Panc1 (cell line): ENCODE data around the gene HNF1B. TPM values are rescaled to one million over a fixed set of nuclear protein-coding genes. Genes with fewer than 3 reads are reported as not detected.

Source experiments
- ATAC-seq: fragments of 200-7000 bp; cut with Tn5 transposase; 2 replicates; pipeline ENCODE4 v1.9.1; 2020; ENCODE audit warnings: mild to moderate bottlenecking, moderate library complexity
- BruUV-seq: library from RNA; stranded (reverse); fragments of 400-500 nt; replicated peaks from 2 replicates; lab custom pipeline; 2021; lab: Mats Ljungman, UMichigan
- CTCF ChIA-PET: fragments of 300-600 bp; sonication (Branson Sonifier 250); formaldehyde crosslinking; loops from one replicate; lab custom pipeline; 2022; ENCODE audit warnings: antibody characterized with exemption; lab: Charles Lee
- POLR2A ChIA-PET: fragments of 300-600 bp; sonication (Branson Sonifier 250); formaldehyde crosslinking; loops from one replicate; lab custom pipeline; 2022; ENCODE audit warnings: antibody characterized with exemption; lab: Charles Lee
- DNase-seq: peaks from one replicate; pipeline ENCODE4 v3.0.0-alpha.2; 2010; ENCODE audit warnings: low read depth, low spot score
- H3K27ac ChIP-seq: 2 replicates; pipeline ENCODE4 v1.5.1; 2011; ENCODE audit warnings: mild to moderate bottlenecking, low read length, inconsistent platforms
- H3K27me3 ChIP-seq: fragments of 200-500 bp; sonication (Bioruptor generic); 2 replicates; pipeline ENCODE4 v1.6.0; 2014; ENCODE audit warnings: low read length, inconsistent platforms; ENCODE audit not compliant: control insufficient read depth, insufficient read depth
- H3K36me3 ChIP-seq: fragments of 200-500 bp; sonication (Bioruptor generic); 2 replicates; pipeline ENCODE4 v1.5.1; 2014; ENCODE audit warnings: inconsistent platforms, mild to moderate bottlenecking, low read length, moderate library complexity; ENCODE audit not compliant: control insufficient read depth, insufficient read depth
- H3K4me1 ChIP-seq: 2 replicates; pipeline ENCODE4 v1.5.1; 2011; ENCODE audit warnings: inconsistent platforms, mild to moderate bottlenecking, low read length, moderate library complexity; ENCODE audit not compliant: control insufficient read depth, insufficient read depth
- H3K4me3 ChIP-seq, 2 experiments: 2 replicates each; pipeline ENCODE4 v1.5.1; 2011 to 2012; ENCODE audit warnings: low read depth in 2 of 2, low read length in 2 of 2, mild to moderate bottlenecking in 2 of 2, inconsistent platforms in 1 of 2, moderate library complexity in 1 of 2
- H3K9me3 ChIP-seq: fragments of 200-500 bp; sonication (Bioruptor generic); 2 replicates; pipeline ENCODE4 v1.5.1; 2014; ENCODE audit warnings: low read depth, mild to moderate bottlenecking, inconsistent platforms, low read length, moderate library complexity; ENCODE audit not compliant: control insufficient read depth, insufficient read depth
- CTCF ChIP-seq: fragments of 450-650 bp; IDR thresholded peaks from 2 replicates; pipeline ENCODE4 v1.5.1; 2017; ENCODE audit warnings: mild to moderate bottlenecking
- POLR2AphosphoS5 ChIP-seq: IDR thresholded peaks from 2 replicates; pipeline ENCODE4 v1.6.1; 2012; ENCODE audit warnings: mild to moderate bottlenecking, low read depth, low read length, moderate library complexity
- SIN3A ChIP-seq: IDR thresholded peaks from 2 replicates; pipeline ENCODE4 v1.6.1; 2012; ENCODE audit warnings: low read depth, mild to moderate bottlenecking, low read length, moderate library complexity, borderline replicate concordance; ENCODE audit not compliant: insufficient read depth
- TCF7L2 ChIP-seq: IDR thresholded peaks from 2 replicates; pipeline ENCODE4 v1.6.1; 2011; ENCODE audit warnings: mild to moderate bottlenecking, low read depth, low read length, inconsistent platforms
- in situ Hi-C: cut with HindIII; loops from 2 replicates; pipeline ENCODE4 v1.10.0; 2016; ENCODE audit warnings: low sequenced_read_pairs, low pct_unique_long_range_greater_than_20kb
- intact Hi-C: fragments of 100-400 bp; cut with micrococcal nuclease; formaldehyde crosslinking; loops from one replicate; pipeline ENCODE4 v1.10.0; 2022; ENCODE audit not compliant: unreplicated experiment
- total RNA-seq: library from RNA; stranded (reverse); gene quantifications from one replicate; pipeline ENCODE4 v1.2.1, GENCODE V29; 2021; ENCODE audit not compliant: unreplicated experiment
- TF ChIP-seq, protein P1 (sequence below), 2 experiments: IDR thresholded peaks; 2 replicates each; pipeline ENCODE4 v1.6.1; 2011 to 2012; ENCODE audit warnings: low read depth in 2 of 2, control low read depth in 1 of 2, low read length in 1 of 2, mild to moderate bottlenecking in 1 of 2, moderate library complexity in 1 of 2; ENCODE audit not compliant: insufficient read depth in 1 of 2

Gene HNF1B
- total RNA-seq, 1 experiment from 2014 or later: not detected

GRCh38 chr17:37742116-37742761 lies 2.6 kb downstream of the HNF1B start:
- ChIA-PET CTCF (no interaction called here), POLR2A (no interaction called here)
- intact Hi-C loops: no loop called here
- TF ChIP-seq, protein P1, sequence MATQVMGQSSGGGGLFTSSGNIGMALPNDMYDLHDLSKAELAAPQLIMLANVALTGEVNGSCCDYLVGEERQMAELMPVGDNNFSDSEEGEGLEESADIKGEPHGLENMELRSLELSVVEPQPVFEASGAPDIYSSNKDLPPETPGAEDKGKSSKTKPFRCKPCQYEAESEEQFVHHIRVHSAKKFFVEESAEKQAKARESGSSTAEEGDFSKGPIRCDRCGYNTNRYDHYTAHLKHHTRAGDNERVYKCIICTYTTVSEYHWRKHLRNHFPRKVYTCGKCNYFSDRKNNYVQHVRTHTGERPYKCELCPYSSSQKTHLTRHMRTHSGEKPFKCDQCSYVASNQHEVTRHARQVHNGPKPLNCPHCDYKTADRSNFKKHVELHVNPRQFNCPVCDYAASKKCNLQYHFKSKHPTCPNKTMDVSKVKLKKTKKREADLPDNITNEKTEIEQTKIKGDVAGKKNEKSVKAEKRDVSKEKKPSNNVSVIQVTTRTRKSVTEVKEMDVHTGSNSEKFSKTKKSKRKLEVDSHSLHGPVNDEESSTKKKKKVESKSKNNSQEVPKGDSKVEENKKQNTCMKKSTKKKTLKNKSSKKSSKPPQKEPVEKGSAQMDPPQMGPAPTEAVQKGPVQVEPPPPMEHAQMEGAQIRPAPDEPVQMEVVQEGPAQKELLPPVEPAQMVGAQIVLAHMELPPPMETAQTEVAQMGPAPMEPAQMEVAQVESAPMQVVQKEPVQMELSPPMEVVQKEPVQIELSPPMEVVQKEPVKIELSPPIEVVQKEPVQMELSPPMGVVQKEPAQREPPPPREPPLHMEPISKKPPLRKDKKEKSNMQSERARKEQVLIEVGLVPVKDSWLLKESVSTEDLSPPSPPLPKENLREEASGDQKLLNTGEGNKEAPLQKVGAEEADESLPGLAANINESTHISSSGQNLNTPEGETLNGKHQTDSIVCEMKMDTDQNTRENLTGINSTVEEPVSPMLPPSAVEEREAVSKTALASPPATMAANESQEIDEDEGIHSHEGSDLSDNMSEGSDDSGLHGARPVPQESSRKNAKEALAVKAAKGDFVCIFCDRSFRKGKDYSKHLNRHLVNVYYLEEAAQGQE (IDR thresholded peaks at IDR 0.05; ENCODE audit: insufficient read depth in 1 of 2, low read depth in 2 of 2, low read length in 1 of 2): no peak
- TF ChIP-seq TCF7L2: no peak
- no peak for TF ChIP-seq SIN3A
- no peak for TF ChIP-seq CTCF
- no peak for TF ChIP-seq POLR2AphosphoS5
- Histone ChIP-seq H3K27me3 (peaks cover 18% of the 10 kb centered on the region), H3K9me3 (no peaks in the 10 kb centered on the region), H3K27ac (no peak overlapping the region), H3K4me3 (peak overlapping the region; percentile 35 to 56), H3K4me1 (no peaks in the 10 kb centered on the region), H3K36me3 (no peaks in the 10 kb centered on the region; the same call in 1 of the 2 replicates)
- peak; percentile 68 for ATAC-seq
- in situ Hi-C loops: no loop called here
- DNase-seq: no peak
- BruUV-seq: no TSS peak

DNA sequence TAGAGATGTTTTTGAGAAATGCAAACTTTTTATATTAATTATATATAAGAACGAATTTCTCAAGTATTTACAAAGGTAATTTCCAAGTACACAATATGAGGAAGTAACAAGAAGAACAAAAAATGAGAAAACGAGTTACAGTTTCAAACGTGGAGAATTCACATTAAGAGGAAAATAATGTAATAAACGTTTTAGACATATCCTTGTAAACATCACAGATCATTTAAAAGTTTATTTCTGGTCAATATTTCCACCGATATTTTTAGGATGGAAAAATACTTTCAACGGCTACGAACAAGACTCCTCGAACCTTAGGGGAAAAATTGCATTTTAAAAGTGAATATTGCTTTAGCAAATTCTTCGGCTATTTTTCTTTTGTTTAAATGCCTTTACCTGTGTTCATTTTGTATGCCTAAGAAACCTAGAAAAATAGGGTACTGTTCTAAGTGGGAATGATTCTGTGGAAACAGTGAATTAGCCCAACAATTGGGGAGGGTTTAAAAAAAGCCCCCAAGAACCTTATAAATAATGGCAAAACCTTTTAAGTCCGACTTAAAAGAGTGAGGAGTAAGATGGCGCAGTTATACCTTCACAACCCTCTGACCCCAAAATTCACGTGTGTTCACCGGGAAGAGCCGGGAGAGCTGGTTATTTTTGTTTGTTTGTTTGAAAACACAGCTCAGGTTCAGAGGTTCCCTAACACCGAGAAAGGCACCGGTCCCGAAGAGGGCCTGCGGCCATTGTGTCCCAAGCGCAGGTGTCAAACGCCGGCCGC lies 3.3 kb downstream of the HNF1B start:
- no peaks in the 10 kb centered on the region; the same call in 1 of the 2 replicates for H3K36me3 ChIP-seq
- H3K4me3 ChIP-seq: peak overlapping the region; percentile 35 to 56
- intact Hi-C loops: no loop called here
- no TSS peak for BruUV-seq
- peaks cover 18% of the 10 kb centered on the region for H3K27me3 ChIP-seq
- no peaks in the 10 kb centered on the region for H3K9me3 ChIP-seq
- CTCF ChIA-PET: no interaction called here
- H3K27ac ChIP-seq: no peak overlapping the region
- in situ Hi-C loops: no loop called here
- TF ChIP-seq TCF7L2: no peak
- no peak for TF ChIP-seq SIN3A
- no peak for TF ChIP-seq POLR2AphosphoS5
- TF ChIP-seq, protein P1 (IDR thresholded peaks at IDR 0.05; ENCODE audit: insufficient read depth in 1 of 2, low read depth in 2 of 2, low read length in 1 of 2): no peak
- TF ChIP-seq CTCF: no peak
- no peak for DNase-seq
- POLR2A ChIA-PET: no interaction called here
- no peak for ATAC-seq
- no peaks in the 10 kb centered on the region for H3K4me1 ChIP-seq
